HepG2 (cell line): ENCODE results near the gene GHRHR. TPM values are rescaled to one million over a fixed set of nuclear protein-coding genes. Genes with fewer than 3 reads are reported as not detected.

Source experiments
- ATAC-seq: fragments of 200-7000 bp; cut with Tn5 transposase; 3 replicates; pipeline ENCODE4 v1.9.1; 2020; ENCODE audit warnings: mild to moderate bottlenecking, moderate library complexity
- BruUV-seq: library from RNA; stranded (reverse); fragments of 400-500 nt; replicated peaks from 2 replicates; lab custom pipeline; 2021; lab: Mats Ljungman, UMichigan
- CTCF ChIA-PET: fragments of 300-600 bp; formaldehyde crosslinking; extraction: SDS; loops from one replicate; lab custom pipeline; 2021; ENCODE audit warnings: low total read pairs, inconsistent platforms, low intra/inter-chr PET ratio; lab: Yijun Ruan, JAX
- POLR2A ChIA-PET: fragments of 350-600 bp; sonication (Branson Sonifier 250); formaldehyde crosslinking; loops from one replicate; lab custom pipeline; 2020; ENCODE audit warnings: antibody characterized with exemption, inconsistent platforms; lab: Yijun Ruan, JAX
- DNase-seq: peaks from one replicate; pipeline ENCODE4 v3.0.0-alpha.2; 2015; ENCODE audit warnings: low spot score
- FAIRE-seq: peaks from 3 replicates; lab custom pipeline; 2011; peaks lifted over from hg19 to GRCh38; lab: Jason Lieb, UNC
- H2AFZ ChIP-seq: one replicate; pipeline ENCODE4 v1.6.1; 2011; ENCODE audit warnings: low read length, inconsistent platforms
- H3K27ac ChIP-seq: fragments of 300-600 bp; 3 replicates; pipeline ENCODE4 v1.8.0; 2011; ENCODE audit warnings: mixed run types, mild to moderate bottlenecking, mixed read lengths, low read length, inconsistent platforms; ENCODE audit not compliant: insufficient read depth; ENCODE audit errors: extremely low read length
- H3K27me3 ChIP-seq, 2 experiments: fragments of 200-600 bp in 1 of 2; 2 replicates in 1 of 2; 3 replicates in 1 of 2; pipeline versions ENCODE4 v1.6.0 to v1.8.0; 2011; ENCODE audit warnings: low read length in 2 of 2, mild to moderate bottlenecking in 2 of 2, moderate library complexity in 2 of 2, inconsistent platforms in 1 of 2; ENCODE audit not compliant: insufficient read depth in 2 of 2, control insufficient read depth in 1 of 2
- H3K36me3 ChIP-seq, 2 experiments: fragments of 200-600 bp in 1 of 2; replicated peaks in 1 of 2; 2 replicates in 1 of 2; 3 replicates in 1 of 2; pipeline versions ENCODE4 v1.5.1 to v1.8.0; 2011; ENCODE audit warnings: low read length in 2 of 2, inconsistent platforms in 1 of 2; ENCODE audit not compliant: insufficient read depth in 2 of 2, control insufficient read depth in 1 of 2
- H3K4me1 ChIP-seq: 2 replicates; pipeline ENCODE4 v1.5.1; 2012; ENCODE audit warnings: low read length, inconsistent platforms; ENCODE audit not compliant: insufficient read depth
- H3K4me2 ChIP-seq: 2 replicates; pipeline ENCODE4 v1.6.0; 2011; ENCODE audit warnings: low read depth, low read length, inconsistent platforms
- H3K4me3 ChIP-seq, 3 experiments: fragments of 200-600 bp in 1 of 3; sonication (generic), shearing (Covaris generic) in 1 of 3; replicated peaks in 1 of 3; 2 replicates each; pipeline ENCODE4 v1.5.1; 2011 to 2016; ENCODE audit warnings: low read length in 3 of 3, inconsistent platforms in 2 of 3, low read depth in 2 of 3, mild to moderate bottlenecking in 2 of 3, control low read depth in 1 of 3, mixed read lengths in 1 of 3; ENCODE audit not compliant: insufficient read depth in 1 of 3
- H3K79me2 ChIP-seq: one replicate; pipeline ENCODE4 v1.6.1; 2011; ENCODE audit warnings: low read length, inconsistent platforms; ENCODE audit not compliant: insufficient read depth
- H3K9ac ChIP-seq: 2 replicates; pipeline ENCODE4 v1.6.0; 2011; ENCODE audit warnings: mild to moderate bottlenecking, low read depth, low read length, inconsistent platforms; ENCODE audit not compliant: insufficient read depth
- H3K9me3 ChIP-seq: 2 replicates; pipeline ENCODE4 v1.5.1; 2012; ENCODE audit warnings: mild to moderate bottlenecking, low read length
- H4K20me1 ChIP-seq: 2 replicates; pipeline ENCODE4 v1.6.0; 2011; ENCODE audit warnings: inconsistent platforms, mild to moderate bottlenecking, low read length, moderate library complexity; ENCODE audit not compliant: insufficient read depth
- CHD2 ChIP-seq: IDR thresholded peaks from 2 replicates; pipeline ENCODE4 v1.6.1; 2011; ENCODE audit warnings: low read depth, low read length, improper control_type of control experiment
- ETV5 ChIP-seq: IDR thresholded peaks from 2 replicates; pipeline ENCODE4 v1.6.1; 2018; ENCODE audit warnings: missing biosample characterization, missing genetic modification reagents, inconsistent platforms, borderline replicate concordance
- FLYWCH1 ChIP-seq: sonication (generic); formaldehyde crosslinking; IDR thresholded peaks from 2 replicates; pipeline ENCODE4 v1.8.1; 2023; ENCODE audit warnings: mild to moderate bottlenecking, missing genetic modification reagents
- KLF13 ChIP-seq: sonication (generic); formaldehyde crosslinking; IDR thresholded peaks from 2 replicates; pipeline ENCODE4 v1.4.0; 2020; ENCODE audit warnings: mild to moderate bottlenecking, missing genetic modification reagents
- KLF6 ChIP-seq: IDR thresholded peaks from 2 replicates; pipeline ENCODE4 v1.8.0; 2016; ENCODE audit warnings: missing biosample characterization, missing genetic modification reagents
- ZNF552 ChIP-seq: sonication (generic); formaldehyde crosslinking; IDR thresholded peaks from 2 replicates; pipeline ENCODE4 v1.9.0; 2022; ENCODE audit warnings: missing genetic modification reagents, mild to moderate bottlenecking, borderline replicate concordance
- ZNF569 ChIP-seq: sonication (generic); formaldehyde crosslinking; IDR thresholded peaks from 2 replicates; pipeline ENCODE4 v1.5.0; 2020; ENCODE audit warnings: mild to moderate bottlenecking, missing genetic modification reagents, moderate library complexity, borderline replicate concordance
- WGBS: methylation state at CpG from one replicate; pipeline ENCODE4 v1.1.6; 2017; ENCODE audit warnings: low lambda C conversion rate; 5-methylcytosine and 5-hydroxymethylcytosine counted together
- in situ Hi-C: cut with HindIII; loops from 2 replicates; pipeline ENCODE4 v1.10.0; 2017; ENCODE audit warnings: low pct_unique_long_range_greater_than_20kb; ENCODE audit not compliant: extremely low pct_ligation_motif_present
- intact Hi-C: fragments of 100-400 bp; cut with micrococcal nuclease; formaldehyde crosslinking; loops from one replicate; pipeline ENCODE4 v1.10.0; 2022; ENCODE audit not compliant: unreplicated experiment
- polyA plus RNA-seq, 8 experiments: library from polyadenylated mRNA; depleted of rRNA in 3 of 8; stranded (reverse) in 7 of 8; unstranded in 1 of 8; fragments of >200 nt; fragmentation: Illumina TruSeq in 4 of 8; extraction: Trizol in 4 of 8; gene quantifications; 2 replicates each; pipeline versions ENCODE4 v1.2.1 to v1.2.3, GENCODE V29; 2011 to 2016; ENCODE audit warnings: low read depth in 4 of 8, missing spikeins in 1 of 8, mixed read lengths in 1 of 8; ENCODE audit not compliant: insufficient read depth in 1 of 8
- total RNA-seq, 5 experiments: library from RNA; depleted of rRNA; stranded (reverse); fragments of >200 nt; fragmentation: Illumina TruSeq; extraction: Trizol; gene quantifications; 2 replicates each; pipeline ENCODE4 v1.2.3, GENCODE V29; 2016; ENCODE audit warnings: low read depth in 1 of 5
- TF ChIP-seq, protein P1 (sequence below): sonication (generic); formaldehyde crosslinking; conservative IDR thresholded peaks from 2 replicates; pipeline ENCODE4 v1.8.0; 2022; ENCODE audit warnings: mild to moderate bottlenecking, moderate library complexity, missing genetic modification reagents

Gene GHRHR
- total and polyA plus RNA-seq, 2 of the 13 experiments (the other 11 are each of a cell fraction or from before 2014, with no cell fraction given): not detected

DNA sequence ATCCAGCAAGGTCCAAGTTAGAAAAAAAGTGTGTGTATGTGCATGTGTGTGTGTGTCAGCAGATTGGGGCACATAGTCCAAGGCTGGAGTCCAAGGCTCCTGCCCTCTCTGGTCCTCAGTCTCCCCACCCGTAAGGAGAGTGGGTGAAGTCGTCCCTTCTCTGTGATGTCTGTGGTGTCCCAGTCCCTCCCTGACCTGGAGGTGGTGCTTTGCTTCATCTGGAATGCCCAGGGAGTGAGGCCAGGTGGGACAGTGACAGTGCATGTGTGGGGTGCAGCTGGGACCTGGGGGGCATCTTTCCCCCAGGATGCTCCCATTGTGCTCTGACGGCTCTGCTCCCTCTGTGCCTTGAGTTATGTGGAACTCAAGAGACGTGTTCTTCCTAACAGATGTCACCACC is 34.1 kb upstream of the GHRHR start:
- 14% methylated on average over 4 of the region's 4 CpGs for WGBS
- H3K79me2 ChIP-seq: no peaks in the 10 kb centered on the region
- no peaks in the 10 kb centered on the region for H3K9me3 ChIP-seq
- ChIA-PET POLR2A (no interaction called here), CTCF (no interaction called here)
- H3K36me3 ChIP-seq: no peaks in the 10 kb centered on the region
- ATAC-seq (no peak), FAIRE-seq (no peak)
- BruUV-seq: no TSS peak
- intact Hi-C loops (no loop called here), in situ Hi-C loops (no loop called here)
- H3K4me2 ChIP-seq: no peak overlapping the region
- H4K20me1 ChIP-seq: no peaks in the 10 kb centered on the region
- TF ChIP-seq CHD2 (no peak), KLF6 (CRISPR knock-in tag) (no peak), ZNF569 (CRISPR knock-in tag) (no peak)
- TF ChIP-seq, all 625 proteins: peak for 0
- Histone ChIP-seq H3K27me3 (peaks cover 4 to 12% of the 10 kb centered on the region in 2 experiments; a peak in 4 of 5 replicates), H3K27ac (no peak overlapping the region), H3K4me1 (no peaks in the 10 kb centered on the region), H3K9ac (no peak overlapping the region), H3K4me3 (no peak overlapping the region), H2AFZ (no peak overlapping the region)
- DNase-seq: no peak

DNA sequence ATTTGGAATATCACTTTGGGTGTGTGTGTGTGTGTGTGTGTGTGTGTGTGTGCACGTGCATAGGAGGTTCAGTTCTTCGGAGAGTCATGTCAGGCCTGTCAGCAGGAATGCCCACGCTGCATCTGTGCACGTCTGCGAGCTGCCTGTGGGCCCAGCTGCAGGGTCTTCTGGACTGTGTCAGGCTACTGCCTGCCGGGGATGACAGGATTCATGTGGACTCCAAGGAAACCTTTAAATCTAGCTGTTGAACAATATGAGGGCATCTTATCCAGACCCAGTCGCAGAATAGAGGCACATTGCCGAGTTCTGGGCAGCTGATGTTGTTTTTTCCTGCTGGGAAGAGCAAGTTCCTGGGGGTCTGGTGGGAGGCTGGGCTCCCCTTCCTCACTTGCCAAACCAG is 33.1 kb upstream of the GHRHR start:
- Histone ChIP-seq H3K4me1 (no peaks in the 10 kb centered on the region), H4K20me1 (no peaks in the 10 kb centered on the region), H3K4me2 (no peak overlapping the region), H3K36me3 (no peaks in the 10 kb centered on the region), H3K27me3 (peaks cover 4 to 12% of the 10 kb centered on the region in 2 experiments; a peak in 4 of 5 replicates), H3K4me3 (no peak overlapping the region), H3K79me2 (no peaks in the 10 kb centered on the region), H3K9me3 (no peaks in the 10 kb centered on the region), H3K27ac (no peak overlapping the region)
- no peak for DNase-seq
- no TSS peak for BruUV-seq
- intact Hi-C loops: no loop called here
- FAIRE-seq: no peak
- in situ Hi-C loops: no loop called here
- ATAC-seq: no peak
- 19% methylated on average over 2 of the region's 8 CpGs for WGBS
- TF ChIP-seq ZNF552 (CRISPR knock-in tag) (no peak), ETV5 (CRISPR knock-in tag) (no peak), FLYWCH1 (no peak), KLF13 (no peak)
- TF ChIP-seq, protein P1, sequence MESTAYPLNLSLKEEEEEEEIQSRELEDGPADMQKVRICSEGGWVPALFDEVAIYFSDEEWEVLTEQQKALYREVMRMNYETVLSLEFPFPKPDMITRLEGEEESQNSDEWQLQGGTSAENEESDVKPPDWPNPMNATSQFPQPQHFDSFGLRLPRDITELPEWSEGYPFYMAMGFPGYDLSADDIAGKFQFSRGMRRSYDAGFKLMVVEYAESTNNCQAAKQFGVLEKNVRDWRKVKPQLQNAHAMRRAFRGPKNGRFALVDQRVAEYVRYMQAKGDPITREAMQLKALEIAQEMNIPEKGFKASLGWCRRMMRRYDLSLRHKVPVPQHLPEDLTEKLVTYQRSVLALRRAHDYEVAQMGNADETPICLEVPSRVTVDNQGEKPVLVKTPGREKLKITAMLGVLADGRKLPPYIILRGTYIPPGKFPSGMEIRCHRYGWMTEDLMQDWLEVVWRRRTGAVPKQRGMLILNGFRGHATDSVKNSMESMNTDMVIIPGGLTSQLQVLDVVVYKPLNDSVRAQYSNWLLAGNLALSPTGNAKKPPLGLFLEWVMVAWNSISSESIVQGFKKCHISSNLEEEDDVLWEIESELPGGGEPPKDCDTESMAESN: no peak
- TF ChIP-seq, all 625 proteins: peak for 0
- Histone ChIP-seq H2AFZ (no peak overlapping the region), H3K9ac (no peak overlapping the region)
- ChIA-PET POLR2A (no interaction called here), CTCF (no interaction called here)
